ENCODE measurements around the gene DTX2.
"Not testable (repeated sequence)": the region's sequence is repeated elsewhere in the genome, so short reads cannot be mapped to it uniquely, and the experiment has no call there.

DTX2 gene

DNA sequence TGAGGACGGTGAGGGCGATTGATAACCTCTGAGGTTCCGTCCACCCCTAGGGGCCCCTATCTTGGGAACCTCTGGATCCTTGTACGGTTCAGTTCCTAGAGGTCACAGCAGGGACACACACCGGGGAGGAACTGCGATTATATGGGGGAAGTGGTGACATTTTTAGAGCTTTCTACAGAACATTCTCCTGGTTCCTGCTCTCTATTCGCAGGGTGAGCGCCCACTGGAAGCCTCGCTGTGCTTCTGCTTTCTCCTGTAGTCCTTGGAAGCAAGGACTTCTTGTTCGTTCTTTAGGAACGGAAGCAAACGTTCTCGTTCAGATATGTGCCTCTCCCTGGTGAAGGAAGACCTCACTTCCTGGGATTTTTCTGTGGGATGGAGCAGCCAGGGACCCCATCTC is 26.5 kb downstream of the DTX2 start:
- not testable (repeated sequence) for DNase-seq (ENCODE audit: low read depth)

DNA sequence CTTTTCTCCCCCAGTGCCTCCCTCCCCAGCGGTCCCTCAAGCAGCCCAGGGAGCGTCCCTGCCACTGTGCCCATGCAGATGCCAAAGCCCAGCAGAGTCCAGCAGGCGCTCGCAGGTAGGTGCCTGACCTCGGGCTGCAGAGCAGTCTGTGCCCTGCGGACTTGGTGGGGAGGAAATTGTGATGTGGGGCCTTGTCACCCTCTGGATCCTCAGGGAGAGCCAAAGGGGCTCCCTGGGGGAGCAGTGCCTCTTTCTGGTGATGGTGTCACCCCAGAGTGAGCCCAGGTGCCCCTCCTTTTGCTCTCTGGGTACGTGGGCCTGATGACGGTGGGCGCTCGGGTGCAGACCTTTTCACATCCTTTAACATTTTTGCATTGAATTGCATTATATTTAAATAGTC is 30.6 kb downstream of the DTX2 start:
- DNase-seq (ENCODE audit: low read depth), result not testable (repeated sequence)

DNA sequence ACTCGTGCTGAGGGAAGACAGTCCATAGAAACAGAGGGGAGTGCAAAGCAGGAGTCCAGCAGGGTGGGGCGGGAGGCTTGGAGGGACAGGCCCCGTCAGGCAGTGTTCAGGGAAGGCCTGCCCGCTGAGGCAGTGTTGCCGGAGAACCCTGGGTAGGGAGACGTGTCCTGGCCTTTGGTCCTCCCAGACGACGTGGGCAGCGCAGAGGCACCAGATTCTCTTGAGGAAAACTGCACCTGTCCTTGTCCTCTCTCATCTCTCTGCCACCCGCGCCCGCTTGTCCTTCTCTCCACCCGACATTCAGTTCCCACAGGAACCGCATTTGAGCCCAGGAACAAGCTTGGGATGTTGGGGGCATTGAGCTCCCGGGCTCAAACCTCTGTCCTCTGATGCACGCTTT is 34.2 kb downstream of the DTX2 start:
- not testable (repeated sequence) for DNase-seq (ENCODE audit: low read depth)

DNA sequence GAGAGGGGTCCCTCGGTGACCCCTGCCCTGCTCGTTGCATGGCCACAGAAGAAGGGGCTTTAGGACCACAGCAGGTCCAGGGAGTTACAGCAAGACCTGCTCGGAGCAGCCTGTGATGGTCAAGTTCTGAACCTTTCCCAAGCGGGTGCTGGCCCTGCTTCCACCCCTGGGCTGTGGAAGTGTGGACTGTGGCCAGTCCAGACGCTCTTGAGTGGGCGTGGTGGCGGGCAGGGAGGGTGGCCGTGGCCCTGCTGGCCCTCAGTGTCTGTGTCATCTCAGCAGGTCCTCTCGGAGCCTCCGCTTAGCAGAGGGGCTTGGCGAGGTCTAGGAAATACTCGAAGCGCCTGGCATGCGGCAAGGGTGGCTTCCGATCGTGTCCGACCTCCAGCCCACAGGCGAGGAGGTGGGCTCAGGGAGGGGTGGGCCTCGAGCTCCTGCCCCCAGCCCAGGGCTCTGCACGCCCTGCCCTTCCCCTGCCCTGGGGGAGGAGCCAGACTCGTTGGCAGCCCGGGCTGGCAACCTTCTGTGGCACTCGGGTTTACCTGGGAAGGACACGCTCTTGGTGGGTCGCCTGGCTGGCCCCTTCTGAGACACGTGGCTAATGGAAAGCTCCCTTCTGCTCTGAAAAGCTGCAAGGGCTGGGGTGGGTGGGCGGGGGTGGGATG is 36.5 kb downstream of the DTX2 start:
- DNase-seq (ENCODE audit: low read depth), result not testable (repeated sequence)

DNA sequence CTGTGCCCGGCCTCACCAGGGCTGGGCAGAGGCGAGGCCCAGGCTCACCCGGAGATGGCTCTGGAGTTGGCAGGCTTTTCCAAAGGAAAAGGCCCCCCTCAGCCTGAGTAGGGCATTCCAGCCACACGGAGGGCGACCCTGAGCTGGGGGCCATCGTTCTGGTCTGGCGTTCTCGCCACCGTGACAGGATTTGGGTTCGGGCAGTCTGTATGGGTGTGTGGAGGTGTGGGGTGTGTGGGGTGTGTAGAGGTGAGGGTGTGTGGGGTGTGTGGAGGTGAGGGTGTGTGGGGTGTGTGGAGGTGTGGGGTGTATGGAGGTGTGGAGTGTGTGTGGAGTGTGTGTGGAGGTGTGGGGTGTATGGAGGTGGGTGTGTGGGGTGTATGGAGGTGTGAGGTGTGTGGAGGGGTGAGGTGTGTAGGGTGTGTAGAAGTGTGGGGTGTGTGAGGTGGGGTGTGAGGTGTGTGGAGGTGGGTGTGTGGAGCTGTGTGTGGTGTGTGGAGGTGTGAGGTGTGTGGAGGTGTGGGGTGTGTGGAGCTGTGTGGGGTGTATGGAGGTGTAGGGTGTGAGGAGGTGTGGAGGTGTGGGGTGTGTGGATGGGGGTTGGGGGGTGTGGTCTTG is 37.2 kb downstream of the DTX2 start:
- DNase-seq (ENCODE audit: low read depth), result not testable (repeated sequence)

DNA sequence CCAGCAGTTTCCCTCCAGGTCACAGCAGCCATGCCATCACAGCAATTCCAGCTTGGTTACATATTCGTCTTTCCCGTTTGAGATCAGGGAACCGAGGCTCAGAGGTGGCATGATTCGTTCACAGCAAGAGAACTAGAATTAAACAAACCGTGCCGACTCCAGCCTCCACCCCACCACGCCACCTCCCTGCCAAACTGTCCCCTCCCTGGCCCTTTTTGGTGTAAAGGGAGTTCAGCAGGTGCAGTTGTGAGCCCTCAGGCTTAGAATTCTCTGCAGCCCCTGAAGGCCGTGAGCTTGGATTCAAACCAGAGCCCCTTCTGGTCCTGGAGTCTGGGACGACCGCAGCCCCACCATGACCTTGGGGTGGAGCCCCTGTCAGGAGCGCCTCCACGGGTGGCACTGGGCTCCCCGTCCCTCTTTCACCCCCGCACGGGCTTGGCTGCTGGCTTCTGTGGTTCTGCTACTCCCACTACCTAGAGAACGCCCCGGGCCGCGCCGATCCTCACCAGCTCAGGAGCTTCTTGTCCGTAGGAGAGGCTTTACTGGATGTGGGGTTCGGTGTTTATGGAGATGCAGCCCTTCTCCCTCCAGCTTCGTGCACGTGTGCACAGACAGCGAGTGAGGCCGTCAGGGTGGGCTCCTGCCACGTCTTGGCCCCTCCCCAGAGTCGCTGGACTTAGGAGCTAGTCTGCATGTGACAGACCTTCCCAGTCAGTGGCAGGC is 37.9 kb downstream of the DTX2 start:
- not testable (repeated sequence) for DNase-seq (ENCODE audit: low read depth)

DNA sequence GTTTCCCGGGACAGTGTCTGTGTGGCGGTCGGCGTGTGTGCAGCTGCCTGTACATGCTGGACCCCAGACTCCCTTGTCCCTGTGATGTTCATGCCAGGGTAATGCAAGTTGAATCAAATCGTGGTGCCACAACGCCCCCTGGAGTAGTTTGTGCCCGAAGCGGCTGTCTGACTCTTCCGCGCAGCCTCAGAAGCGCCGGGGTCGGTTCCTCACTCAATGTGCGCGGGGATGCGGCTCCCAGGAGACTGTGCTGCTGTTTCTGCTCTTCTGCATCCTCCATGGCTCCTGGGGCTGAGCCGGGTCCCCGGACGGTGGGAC is 38.4 kb downstream of the DTX2 start:
- not testable (repeated sequence) for DNase-seq (ENCODE audit: low read depth)

DNA sequence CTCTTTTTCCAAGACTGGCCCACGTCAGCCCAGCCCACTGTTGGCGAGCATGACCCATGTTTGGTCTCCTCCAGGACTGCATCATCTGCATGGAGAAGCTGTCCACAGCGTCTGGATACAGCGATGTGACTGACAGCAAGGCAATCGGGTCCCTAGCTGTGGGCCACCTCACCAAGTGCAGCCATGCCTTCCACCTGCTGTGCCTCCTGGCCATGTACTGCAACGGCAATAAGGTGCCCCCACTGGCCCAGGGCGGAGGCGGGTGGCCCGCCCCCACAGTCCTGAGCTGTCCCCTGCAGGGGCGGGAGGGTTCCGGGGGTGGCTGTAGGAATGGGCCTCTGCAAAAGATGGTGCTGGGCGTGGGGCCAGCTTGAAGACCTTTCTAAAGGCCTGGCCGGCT is 40.7 kb downstream of the DTX2 start:
- DNase-seq (ENCODE audit: low read depth), result not testable (repeated sequence)

DNA sequence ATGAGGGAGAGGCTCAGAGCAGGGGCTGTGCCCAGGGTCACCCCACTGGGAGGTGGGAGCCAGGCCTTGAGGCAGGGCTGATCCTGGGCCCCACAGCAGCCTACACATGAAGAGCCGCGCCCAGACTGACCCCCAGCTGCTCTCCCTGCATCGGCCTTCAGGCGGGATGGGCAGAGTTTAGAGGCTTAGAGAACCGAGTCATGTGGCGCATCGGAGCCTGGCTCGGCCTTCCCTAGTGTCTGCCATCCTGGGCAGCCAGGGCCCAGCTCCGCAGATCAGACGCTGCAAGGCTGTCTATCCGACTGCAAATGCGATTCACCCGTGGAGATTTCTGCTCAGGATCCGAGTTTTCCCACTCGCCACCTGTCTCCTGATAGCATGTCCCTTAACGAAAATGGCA is 41.3 kb downstream of the DTX2 start:
- DNase-seq (ENCODE audit: low read depth), result not testable (repeated sequence)

DNA sequence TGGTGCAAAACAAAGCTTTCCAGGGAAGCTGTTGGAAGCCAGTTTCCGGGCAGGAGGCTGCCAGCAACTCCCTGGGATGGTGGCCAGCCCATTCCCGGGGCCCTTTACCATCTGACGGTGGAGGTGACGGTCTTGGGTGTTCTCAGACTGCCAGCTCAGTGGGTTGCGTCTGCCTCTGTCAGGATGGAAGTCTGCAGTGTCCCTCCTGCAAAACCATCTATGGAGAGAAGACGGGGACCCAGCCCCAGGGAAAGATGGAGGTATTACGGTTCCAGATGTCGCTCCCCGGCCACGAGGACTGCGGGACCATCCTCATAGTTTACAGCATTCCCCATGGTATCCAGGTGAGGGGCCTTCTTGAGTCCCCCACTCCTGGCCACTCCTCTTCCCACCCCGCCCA is 41.7 kb downstream of the DTX2 start:
- not testable (repeated sequence) for DNase-seq (ENCODE audit: low read depth)

DNA sequence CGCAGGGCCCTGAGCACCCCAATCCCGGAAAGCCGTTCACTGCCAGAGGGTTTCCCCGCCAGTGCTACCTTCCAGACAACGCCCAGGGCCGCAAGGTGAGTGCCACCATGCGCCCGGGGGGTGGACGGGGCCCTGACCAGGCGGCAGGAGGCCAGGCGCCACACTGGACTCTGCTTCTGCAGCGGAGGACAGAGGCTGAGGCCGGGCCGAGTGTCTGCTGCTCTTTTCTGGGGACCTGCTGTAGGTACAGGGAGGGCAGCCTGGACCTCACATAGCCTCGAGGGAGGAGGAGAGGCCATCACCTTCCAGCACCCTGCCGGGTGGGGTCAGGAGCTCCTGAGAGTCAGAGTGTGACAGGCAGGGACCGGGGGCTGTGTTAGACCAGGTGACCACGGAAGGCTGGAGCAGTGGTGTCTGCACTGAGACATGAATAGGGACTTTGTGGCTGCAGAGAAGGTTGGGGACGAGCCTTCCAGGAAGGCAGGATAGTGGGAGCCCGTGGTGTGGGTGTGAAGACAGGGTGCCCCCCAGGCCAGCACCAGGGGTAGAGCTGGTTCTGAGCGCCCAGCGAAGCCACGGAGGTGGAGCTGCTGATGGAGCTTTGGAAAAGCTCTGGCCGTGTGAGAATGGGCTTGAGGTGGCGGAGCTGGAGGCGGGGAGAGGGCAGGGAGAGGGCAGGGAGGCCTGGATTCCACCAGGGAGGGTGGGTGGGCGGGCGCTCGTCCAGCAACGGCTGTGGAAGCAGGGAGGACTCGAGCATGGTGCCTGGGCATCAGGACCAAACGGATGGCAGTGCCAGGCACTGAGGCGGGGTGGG is 43.0 kb downstream of the DTX2 start:
- not testable (repeated sequence) for DNase-seq (ENCODE audit: low read depth)

DNA sequence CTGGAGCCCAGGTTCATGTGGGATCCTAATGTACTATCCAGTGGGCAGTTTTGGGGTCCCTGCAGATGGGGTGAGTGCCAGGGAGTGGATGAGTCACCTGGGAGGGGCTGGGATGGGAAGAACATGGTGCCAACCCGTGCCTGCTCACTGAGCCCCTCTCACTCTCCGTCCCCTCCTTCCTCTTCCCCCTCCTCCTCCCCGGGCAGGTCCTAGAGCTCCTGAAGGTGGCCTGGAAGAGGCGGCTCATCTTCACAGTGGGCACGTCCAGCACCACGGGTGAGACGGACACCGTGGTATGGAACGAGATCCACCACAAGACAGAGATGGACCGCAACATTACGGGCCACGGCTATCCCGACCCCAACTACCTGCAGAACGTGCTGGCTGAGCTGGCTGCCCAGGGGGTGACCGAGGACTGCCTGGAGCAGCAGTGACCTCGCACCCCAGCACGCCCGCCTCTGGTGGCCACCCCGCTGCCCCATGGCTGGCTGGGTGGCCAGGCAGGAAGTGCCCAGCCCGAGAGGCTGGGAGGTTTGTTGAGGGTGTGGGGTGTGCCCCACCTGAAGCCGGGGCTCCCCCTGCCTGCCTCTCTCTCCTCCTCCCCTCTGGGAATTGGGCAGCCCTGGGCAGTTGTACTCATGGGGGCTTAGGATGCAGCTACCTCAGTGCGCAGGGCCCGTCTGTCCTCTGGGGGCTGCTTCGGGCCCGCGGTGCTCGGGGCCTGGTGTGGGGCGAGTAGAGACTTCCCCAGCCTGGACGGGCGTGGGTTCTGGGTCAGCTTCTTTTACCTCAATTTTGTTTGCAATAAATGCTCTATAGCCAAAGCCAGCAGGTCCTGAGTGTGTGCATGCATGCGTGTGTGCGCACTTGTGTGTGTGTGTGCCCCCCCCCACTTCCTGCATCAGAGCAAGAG is 43.9 kb downstream of the DTX2 start:
- DNase-seq (ENCODE audit: low read depth), result no peak

DNA sequence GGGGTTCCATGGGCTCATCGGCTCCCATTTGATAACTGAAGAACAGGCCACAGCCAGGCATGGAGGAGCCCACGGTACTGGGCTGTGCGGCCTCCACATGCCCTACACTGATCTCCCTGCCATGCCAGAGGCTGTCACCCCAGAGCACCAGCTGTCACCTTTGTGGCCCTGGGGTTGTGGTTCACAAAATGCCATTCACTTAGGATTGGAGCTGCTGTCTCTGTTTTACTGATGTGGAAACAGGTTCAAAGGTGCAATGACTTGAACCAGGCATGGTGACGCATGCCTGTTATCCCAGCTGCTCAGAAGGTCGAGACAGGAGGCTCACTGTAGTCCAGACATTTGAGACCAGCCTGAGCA is 44.6 kb downstream of the DTX2 start:
- no peak for DNase-seq (ENCODE audit: low read depth)

DNA sequence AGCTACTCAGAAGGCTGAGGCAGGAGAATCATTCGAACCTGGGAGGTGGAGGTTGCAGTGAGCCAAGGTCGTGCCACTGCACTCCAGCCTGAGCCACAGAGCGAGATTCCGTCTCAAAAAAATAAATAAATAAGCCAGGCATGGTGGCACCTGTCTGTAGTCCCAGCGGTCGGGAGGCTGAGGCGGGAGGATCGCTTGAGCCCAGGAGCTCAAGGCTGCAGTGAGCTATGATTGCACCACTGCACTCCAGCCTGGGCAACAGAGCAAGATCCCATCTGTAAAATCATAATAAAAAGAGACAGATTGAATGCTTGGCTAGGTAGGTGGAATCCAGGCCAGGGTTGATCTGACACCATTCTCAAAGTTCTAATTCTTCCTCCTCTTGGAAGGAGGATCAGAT is 45.1 kb downstream of the DTX2 start:
- DNase-seq (ENCODE audit: low read depth), result not testable (repeated sequence)

DNA sequence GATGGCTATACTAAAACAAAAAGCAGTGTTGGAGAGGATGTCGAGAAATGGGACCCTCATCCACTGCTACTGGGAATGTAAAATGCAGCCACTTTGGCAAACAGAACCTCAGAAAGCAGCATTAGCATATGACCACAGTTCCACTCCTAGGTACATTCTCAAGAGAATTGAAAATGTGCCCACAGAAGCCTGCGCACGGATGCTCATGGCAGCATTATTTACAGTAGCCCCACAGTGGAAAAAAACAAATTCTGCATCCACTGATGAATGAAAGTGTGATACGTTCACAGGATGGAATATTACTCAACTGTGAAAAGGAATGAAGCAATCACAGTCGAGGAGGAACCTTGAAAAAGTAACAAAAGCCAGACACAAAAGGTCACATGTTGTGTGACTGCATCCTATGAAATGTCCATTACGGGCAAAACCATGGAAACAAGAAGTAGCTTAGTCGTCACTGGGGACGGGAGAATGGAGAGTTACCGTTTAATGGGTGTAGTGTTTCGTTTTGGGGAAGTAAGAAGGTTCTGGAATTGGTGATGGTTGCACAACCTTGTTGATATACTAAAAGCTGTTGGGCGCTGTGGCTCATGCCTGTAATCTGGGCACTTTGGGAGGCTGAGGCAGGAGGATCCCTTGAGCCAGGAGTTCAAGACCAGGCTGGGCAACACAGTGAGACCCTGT is 46.4 kb downstream of the DTX2 start:
- no peak for DNase-seq (ENCODE audit: low read depth)

DNA sequence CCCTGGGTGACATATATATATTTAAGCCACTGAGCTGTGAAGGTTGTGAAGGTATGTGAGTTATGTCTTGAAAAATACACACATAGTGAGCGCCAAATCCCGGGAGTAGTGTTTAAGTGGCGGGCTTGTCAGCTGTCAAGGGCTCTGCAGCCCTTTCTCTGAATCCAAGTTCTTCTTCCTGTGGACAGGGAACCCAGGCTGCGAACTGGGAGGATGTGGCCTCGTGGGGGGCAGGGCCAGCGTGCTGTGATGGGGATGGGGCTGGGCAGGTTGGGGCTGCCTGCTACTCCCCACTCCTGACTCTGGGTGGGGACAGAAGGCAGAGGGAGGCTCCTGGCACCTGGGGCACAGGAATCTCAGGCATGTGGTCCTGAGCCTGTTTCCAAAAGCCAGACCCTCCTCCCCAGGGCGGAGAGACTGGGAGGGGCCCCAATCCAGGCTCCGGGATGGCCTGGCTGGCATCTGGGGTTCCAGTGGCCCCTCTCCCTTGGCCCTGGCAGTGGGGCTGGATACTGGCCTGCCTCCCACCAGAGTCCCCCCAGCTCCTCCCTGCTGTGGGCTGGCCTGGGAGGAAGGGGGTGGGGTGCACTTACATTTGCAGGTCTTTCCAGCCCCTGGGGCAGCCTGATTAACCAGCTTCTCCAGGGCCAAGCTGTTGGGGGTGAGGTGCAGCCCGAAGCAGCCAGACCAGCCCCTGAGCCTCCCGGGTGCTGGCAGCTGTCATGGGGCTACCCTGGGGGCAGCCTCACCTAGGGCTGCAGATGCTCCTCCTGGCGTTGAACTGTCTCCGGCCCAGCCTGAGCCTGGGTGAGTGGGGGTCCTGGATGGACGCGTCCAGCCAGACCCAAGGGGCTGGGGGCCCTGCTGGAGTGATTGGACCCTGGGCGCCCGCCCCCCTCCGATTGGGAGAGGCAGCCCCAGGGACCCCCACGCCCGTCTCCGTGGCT is 48.7 kb downstream of the DTX2 start, which contains the start of gene UPK3B:
TSS of gene UPK3B (plus strand) at position 622 of the 947 bp plus-strand sequence. CDS start at position 723, 101 bp downstream.
- no peak for DNase-seq (ENCODE audit: low read depth)

DNA sequence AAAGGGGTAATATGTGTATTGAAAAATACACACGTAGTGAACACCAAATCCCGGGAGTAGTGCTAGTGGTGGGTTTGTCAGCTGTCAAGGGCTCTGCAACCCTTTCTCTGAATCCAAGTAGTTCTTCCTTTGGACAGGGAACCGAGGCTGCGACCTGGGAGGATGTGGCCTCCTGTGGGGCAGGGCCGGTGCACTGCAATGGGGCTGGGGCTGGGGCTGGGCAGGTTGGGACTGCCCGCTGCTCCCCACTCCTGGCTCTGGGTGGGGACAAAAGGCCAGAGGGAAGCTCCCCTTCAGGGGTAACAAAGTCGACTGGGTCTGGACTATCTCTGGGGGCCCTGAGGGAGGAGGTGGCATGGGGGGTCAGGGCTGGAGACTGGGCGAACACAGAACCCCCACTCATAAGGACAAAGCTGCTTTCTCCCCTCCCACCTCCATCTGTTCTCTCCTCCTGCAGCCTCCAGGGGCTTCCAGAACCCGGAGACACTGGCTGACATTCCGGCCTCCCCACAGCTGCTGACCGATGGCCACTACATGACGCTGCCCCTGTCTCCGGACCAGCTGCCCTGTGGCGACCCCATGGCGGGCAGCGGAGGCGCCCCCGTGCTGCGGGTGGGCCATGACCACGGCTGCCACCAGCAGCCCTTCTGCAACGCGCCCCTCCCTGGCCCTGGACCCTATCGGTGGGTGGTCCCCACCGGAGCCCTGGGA is 49.8 kb downstream of the DTX2 start:
- DNase-seq (ENCODE audit: low read depth), result not testable (repeated sequence)

DNA sequence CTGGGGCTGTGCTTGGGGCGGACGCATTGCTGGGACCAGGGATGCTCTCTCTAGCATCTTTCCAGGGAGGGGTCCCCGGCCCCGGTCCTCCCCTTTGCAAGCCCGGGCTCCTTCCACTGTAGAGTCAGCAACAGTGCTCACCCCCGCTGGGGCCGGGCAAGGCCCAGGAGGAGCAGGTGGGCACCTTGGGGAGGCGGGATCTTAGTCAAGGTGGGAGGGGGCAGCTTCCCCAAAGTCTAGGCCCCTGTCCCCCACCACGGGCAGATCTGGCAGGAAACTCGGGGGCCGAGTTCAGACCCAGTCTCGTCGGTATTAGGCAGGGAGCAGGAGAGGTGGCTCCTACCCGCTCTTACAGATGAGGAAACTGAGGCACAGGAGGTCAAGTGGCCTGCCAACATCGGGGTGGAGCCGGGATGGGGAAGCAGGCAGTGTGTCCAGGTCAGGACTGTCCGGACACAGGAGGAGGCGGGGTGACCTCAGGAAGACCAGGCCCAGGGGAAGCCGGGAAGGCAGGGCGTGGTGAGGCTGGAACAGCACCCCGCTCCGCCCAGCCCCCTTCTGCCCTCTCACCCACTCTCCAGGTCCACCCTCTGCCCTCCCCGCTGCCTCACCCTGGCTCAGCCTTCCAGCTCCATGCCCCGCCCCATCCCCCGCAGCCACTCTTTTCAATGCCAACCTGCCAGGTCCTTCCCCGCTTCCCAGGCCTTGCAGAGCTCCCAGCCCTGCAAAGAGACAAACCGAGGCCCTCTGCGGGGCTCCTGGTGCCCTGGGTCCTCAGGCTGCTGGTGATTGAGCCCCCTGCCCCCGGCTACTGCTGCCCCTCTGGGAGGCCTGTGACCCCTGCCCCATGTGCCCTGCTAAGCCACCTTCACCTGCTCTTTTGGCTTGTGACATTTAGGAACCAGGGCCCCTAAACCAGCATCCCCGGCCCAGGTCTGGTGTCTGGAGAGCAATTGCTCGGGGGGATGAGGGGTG is 50.7 kb downstream of the DTX2 start:
- not testable (repeated sequence) for DNase-seq (ENCODE audit: low read depth)
